ENCODE measurements around the gene IQGAP2. TPM values are rescaled to one million over a fixed set of nuclear protein-coding genes. Genes with fewer than 3 reads are reported as not detected.

The IQGAP2 gene
- total RNA-seq, result 2.1 and 3.5 TPM in 2 replicates

GRCh38 chr5:76402886-76403765 is at the start of gene IQGAP2:
Gene IQGAP2, plus strand, starts transcription at chr5:76403285. Its CDS starts 261 bp downstream, at chr5:76403546.

GRCh38 chr5:76622973-76623596 is 220.0 kb downstream of the IQGAP2 start, which contains the start of gene F2RL2:
Gene F2RL2, minus strand, starts transcription at chr5:76623403. Its CDS starts 173 bp downstream, at chr5:76623230.

GRCh38 chr5:76715736-76716455 is 312.8 kb downstream of the IQGAP2 start, which contains the start of gene F2R:
Gene F2R, plus strand, starts transcription at chr5:76716126. Its CDS starts 182 bp downstream, at chr5:76716308.

Other genes with a start within 250 kb of the IQGAP2 start
- 3.7 and 10.6 TPM in 2 replicates for gene F2RL2, start 220.1 kb downstream of the IQGAP2 start, total RNA-seq